Uterus (tissue), 2 donors: ENCODE results near the gene SLC2A11.
A peak's percentile ranks its signal among the peaks of the same experiment; 100 is the strongest.

Experiments
- CTCF ChIP-seq, 4 experiments: fragments of 200-600 bp in 2 of 4; fragments of 450-650 bp in 2 of 4; sonication (generic) in 2 of 4; IDR thresholded peaks; one replicate each; pipeline ENCODE4 v1.5.1; 2016 to 2019; ENCODE audit warnings: antibody characterized with exemption in 4 of 4, mild to moderate bottlenecking in 2 of 4, moderate library complexity in 1 of 4
- POLR2A ChIP-seq, 2 donors: fragments of 450-650 bp; IDR thresholded peaks; one replicate each; pipeline ENCODE4 v1.6.1; 2016; ENCODE audit warnings: antibody characterized with exemption in 2 of 2, mild to moderate bottlenecking in 1 of 2, moderate library complexity in 1 of 2

- TF ChIP-seq POLR2A (IDR thresholded peaks at IDR 0.05) (no peak), CTCF (IDR thresholded peaks at IDR 0.05) (peak in 2 of 4 experiments; percentile 8 to 44)
These were observed 37.3 kb downstream of the SLC2A11 start for GRCh38 chr22:23894710-23895598.
